Glutamatergic neuron (in vitro differentiated cells): ENCODE results near the gene ADH5. TPM values are rescaled to one million over a fixed set of nuclear protein-coding genes. Genes with fewer than 3 reads are reported as not detected.
"Not testable (repeated sequence)": the region's sequence is repeated elsewhere in the genome, so short reads cannot be mapped to it uniquely, and the experiment has no call there.

Experiments used
- DNase-seq: peaks from one replicate; pipeline ENCODE4 v3.0.0; 2022
- H3K27ac Mint-ChIP-seq: one replicate; pipeline ENCODE4 v1.8.0; 2020; ENCODE audit warnings: mild to moderate bottlenecking, mixed read lengths, inconsistent platforms; ENCODE audit not compliant: unreplicated experiment
- H3K27me3 Mint-ChIP-seq: one replicate; pipeline ENCODE4 v1.8.0; 2020; ENCODE audit warnings: mild to moderate bottlenecking, moderate library complexity, mixed read lengths, inconsistent platforms; ENCODE audit not compliant: unreplicated experiment
- H3K36me3 Mint-ChIP-seq: one replicate; pipeline ENCODE4 v1.8.0; 2020; ENCODE audit warnings: mild to moderate bottlenecking, mixed read lengths, inconsistent platforms; ENCODE audit not compliant: unreplicated experiment
- H3K4me1 Mint-ChIP-seq: one replicate; pipeline ENCODE4 v1.8.0; 2020; ENCODE audit warnings: mild to moderate bottlenecking, low read depth, mixed read lengths, inconsistent platforms; ENCODE audit not compliant: unreplicated experiment
- H3K4me3 Mint-ChIP-seq: one replicate; pipeline ENCODE4 v1.8.0; 2020; ENCODE audit warnings: mild to moderate bottlenecking, mixed read lengths, inconsistent platforms; ENCODE audit not compliant: unreplicated experiment
- H3K9me3 Mint-ChIP-seq: one replicate; pipeline ENCODE4 v1.8.0; 2020; ENCODE audit warnings: mild to moderate bottlenecking, moderate library complexity, mixed read lengths, inconsistent platforms; ENCODE audit not compliant: unreplicated experiment
- CTCF ChIP-seq: fragments of 200-600 bp; sonication (generic); IDR thresholded peaks from one replicate; pipeline ENCODE4 v1.5.0; 2021; ENCODE audit not compliant: partially characterized antibody, unreplicated experiment
- total RNA-seq: library from RNA; stranded (reverse); fragmentation: NEBNext Ultra II Directional; extraction: Animal tissue kit (Norgen Biotek cat#: 25700); gene quantifications from one replicate; pipeline ENCODE4 v1.2.1, GENCODE V29; 2021; ENCODE audit not compliant: unreplicated experiment

ADH5 gene
- total RNA-seq, 1 donor from 2014 or later, result 201 TPM

- H3K36me3 Mint-ChIP-seq, result peaks cover 15% of the 10 kb centered on the region
- peak overlapping the region; percentile 92 for H3K27ac Mint-ChIP-seq
- peaks cover 2% of the 10 kb centered on the region for H3K27me3 Mint-ChIP-seq
- H3K9me3 Mint-ChIP-seq, result peaks cover 7% of the 10 kb centered on the region
- H3K4me3 Mint-ChIP-seq, result peak overlapping the region; percentile 70
- TF ChIP-seq CTCF, result no peak
- H3K4me1 Mint-ChIP-seq, result peaks cover 28% of the 10 kb centered on the region
- DNase-seq, result peak; percentile 50
Observed at GRCh38 chr4:99024481-99025275, 63.9 kb downstream of the ADH5 start.

- Mint-ChIP-seq H3K36me3 (peaks cover 19% of the 10 kb centered on the region), H3K27ac (peak overlapping the region; percentile 92), H3K4me3 (peak overlapping the region; percentile 70), H3K4me1 (peaks cover 28% of the 10 kb centered on the region)
- H3K9me3 Mint-ChIP-seq, H3K27me3 Mint-ChIP-seq, DNase-seq: not testable (repeated sequence)
Observed at GRCh38 chr4:99023800-99024251, 64.8 kb downstream of the ADH5 start.

GRCh38 chr4:99022566-99022965 lies 66.0 kb downstream of the ADH5 start:
- Mint-ChIP-seq H3K36me3 (peaks cover 19% of the 10 kb centered on the region), H3K27ac (no peak overlapping the region), H3K4me3 (no peak overlapping the region), H3K4me1 (peaks cover 24% of the 10 kb centered on the region), H3K9me3 (peaks cover 7% of the 10 kb centered on the region), H3K27me3 (peaks cover 4% of the 10 kb centered on the region)
- no peak for DNase-seq
- TF ChIP-seq CTCF, result no peak

GRCh38 chr4:99021386-99021785 lies 67.2 kb downstream of the ADH5 start:
- Mint-ChIP-seq H3K27me3 (peaks cover 4% of the 10 kb centered on the region), H3K4me1 (peaks cover 20% of the 10 kb centered on the region), H3K4me3 (no peak overlapping the region), H3K36me3 (peaks cover 19% of the 10 kb centered on the region), H3K9me3 (peaks cover 7% of the 10 kb centered on the region), H3K27ac (no peak overlapping the region)
- no peak for TF ChIP-seq CTCF
- no peak for DNase-seq

Other genes with a start within 250 kb of the ADH5 start
- gene EIF4E, start 159.7 kb downstream of the ADH5 start, total RNA-seq, result 92.8 TPM
- gene METAP1, start 93.1 kb downstream of the ADH5 start, total RNA-seq, result 26.2 TPM
- not detected for gene ADH4, start 55.5 kb upstream of the ADH5 start, total RNA-seq
- gene ADH6, start 130.5 kb upstream of the ADH5 start, total RNA-seq, result not detected
- not detected for gene ADH1A, start 202.2 kb upstream of the ADH5 start, total RNA-seq
- gene ADH1B, start 232.6 kb upstream of the ADH5 start, total RNA-seq, result not detected